NT2/D1 (cell line): ENCODE measurements around the gene LRMDA.

Experiments
- DNase-seq: peaks from one replicate; pipeline ENCODE4 v3.0.0-alpha.2; 2011; ENCODE audit warnings: low read depth, low spot score
- H3K27me3 ChIP-seq: 2 replicates; pipeline ENCODE4 v1.6.0; 2011; ENCODE audit warnings: mild to moderate bottlenecking; ENCODE audit not compliant: insufficient read length, insufficient read depth
- H3K36me3 ChIP-seq: 2 replicates; pipeline ENCODE4 v1.6.1; 2011; ENCODE audit warnings: mild to moderate bottlenecking, low read length, mixed read lengths; ENCODE audit not compliant: insufficient read depth, insufficient read length
- H3K4me1 ChIP-seq: 2 replicates; pipeline ENCODE4 v1.5.1; 2011; ENCODE audit not compliant: insufficient read depth, insufficient read length
- H3K4me3 ChIP-seq: 2 replicates; pipeline ENCODE4 v1.5.1; 2011; ENCODE audit warnings: low read depth; ENCODE audit not compliant: insufficient read length
- H3K9ac ChIP-seq: 2 replicates; pipeline ENCODE4 v1.6.0; 2011; ENCODE audit warnings: low read depth; ENCODE audit not compliant: insufficient read length
- H3K9me3 ChIP-seq: 2 replicates; pipeline ENCODE4 v1.5.1; 2011; ENCODE audit warnings: mild to moderate bottlenecking, low read length; ENCODE audit not compliant: insufficient read depth
- SUZ12 ChIP-seq: IDR thresholded peaks from 2 replicates; pipeline ENCODE4 v1.6.1; 2011; ENCODE audit not compliant: insufficient read length, insufficient read depth; ENCODE audit errors: extremely low read depth
- YY1 ChIP-seq: IDR thresholded peaks from 2 replicates; pipeline ENCODE4 v1.6.1; 2011; ENCODE audit not compliant: insufficient read length, insufficient read depth
- ZNF274 ChIP-seq: IDR thresholded peaks from 2 replicates; pipeline ENCODE4 v1.6.1; 2011; ENCODE audit warnings: mild to moderate bottlenecking, low read depth, low read length

Gene LRMDA

DNA sequence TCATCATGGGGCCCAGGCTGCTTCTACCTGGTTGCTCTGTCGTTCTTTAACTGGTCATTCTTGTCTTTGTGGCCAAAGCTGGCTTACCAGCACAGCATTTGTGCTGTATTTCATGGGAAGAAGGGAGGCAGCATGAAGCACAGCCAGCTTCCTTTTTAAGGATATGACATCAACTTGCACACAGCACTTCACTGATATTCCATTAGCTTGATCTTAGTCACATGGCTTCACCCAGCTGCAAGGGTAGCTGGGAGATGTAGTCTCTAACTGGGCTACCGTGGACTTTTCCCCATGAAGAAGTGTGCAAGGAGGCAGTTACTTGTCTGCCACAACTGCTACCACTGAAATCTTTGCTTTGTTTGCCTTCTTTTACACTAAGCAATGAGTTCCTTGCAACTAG is 525.2 kb downstream of the LRMDA start:
- Histone ChIP-seq H3K4me3 (no peak overlapping the region), H3K4me1 (no peaks in the 10 kb centered on the region), H3K27me3 (no peaks in the 10 kb centered on the region), H3K36me3 (no peaks in the 10 kb centered on the region), H3K9me3 (no peaks in the 10 kb centered on the region), H3K9ac (no peak overlapping the region)
- no peak for DNase-seq
- TF ChIP-seq SUZ12 (no peak), ZNF274 (no peak), YY1 (no peak)

DNA sequence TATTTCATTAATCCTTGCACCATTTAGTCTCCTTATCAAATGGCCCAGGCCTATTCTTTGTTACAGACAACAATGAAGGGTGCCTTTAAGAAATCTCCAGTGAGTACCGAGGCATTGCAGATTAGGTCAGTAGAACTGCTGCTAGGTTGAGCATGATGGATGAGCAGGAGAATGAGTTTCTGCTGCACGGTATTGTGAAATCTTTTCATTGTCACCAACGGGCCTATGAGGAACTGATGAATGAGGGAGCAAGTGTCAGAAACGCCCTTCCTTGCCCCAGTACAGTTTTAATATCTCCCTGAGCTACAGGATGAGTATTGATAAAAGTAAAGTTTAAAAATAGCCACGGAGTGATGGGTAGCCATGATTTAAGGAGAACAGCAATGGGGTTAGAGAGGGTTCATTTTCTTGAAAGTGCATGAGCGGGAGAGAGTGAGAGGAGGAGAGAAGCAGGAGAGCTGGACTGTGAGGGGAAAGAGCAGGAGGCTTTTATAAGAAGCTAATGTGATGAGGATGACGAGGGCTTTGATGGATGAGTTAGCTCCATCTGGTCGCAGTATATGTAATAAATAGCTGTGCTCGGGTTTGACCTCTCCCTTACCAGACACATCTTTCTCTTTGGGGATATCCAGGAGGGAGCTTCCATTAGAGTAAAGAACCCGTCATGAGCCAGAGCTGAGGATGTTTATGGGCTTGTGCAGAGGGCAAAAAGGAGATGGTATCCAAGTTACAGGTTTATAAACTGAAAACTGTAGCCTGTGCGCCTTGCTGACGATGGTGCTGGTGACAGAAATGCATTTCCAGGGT is 526.1 kb downstream of the LRMDA start:
- no peak for DNase-seq
- Histone ChIP-seq H3K36me3 (no peaks in the 10 kb centered on the region), H3K4me1 (no peaks in the 10 kb centered on the region), H3K4me3 (no peak overlapping the region), H3K9me3 (no peaks in the 10 kb centered on the region), H3K9ac (no peak overlapping the region), H3K27me3 (no peaks in the 10 kb centered on the region)
- TF ChIP-seq ZNF274 (no peak), SUZ12 (no peak), YY1 (no peak)

DNA sequence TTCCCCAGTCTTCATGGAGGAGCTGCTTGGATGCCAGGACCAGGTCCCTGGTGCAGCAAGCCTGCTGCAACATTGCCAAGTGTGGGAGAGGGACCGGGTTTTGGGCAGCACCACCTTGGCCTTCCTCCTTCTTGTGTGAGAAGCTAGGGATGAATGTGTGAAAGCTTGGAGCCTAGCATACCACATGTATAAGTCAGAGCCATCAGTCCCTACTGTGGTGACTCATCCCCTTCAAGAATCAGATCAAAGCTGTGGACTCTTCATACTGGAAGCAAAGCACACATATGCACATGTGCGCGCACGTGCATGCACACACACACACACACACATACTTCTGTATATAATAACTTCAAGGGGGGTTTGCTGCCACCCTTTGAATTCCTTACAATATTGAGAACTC is 527.8 kb downstream of the LRMDA start:
- TF ChIP-seq YY1 (no peak), ZNF274 (no peak), SUZ12 (no peak)
- H3K4me3 ChIP-seq: no peak overlapping the region
- DNase-seq: no peak
- H3K4me1 ChIP-seq: no peaks in the 10 kb centered on the region
- no peaks in the 10 kb centered on the region for H3K27me3 ChIP-seq
- no peaks in the 10 kb centered on the region for H3K9me3 ChIP-seq
- H3K36me3 ChIP-seq: no peaks in the 10 kb centered on the region
- H3K9ac ChIP-seq: no peak overlapping the region

DNA sequence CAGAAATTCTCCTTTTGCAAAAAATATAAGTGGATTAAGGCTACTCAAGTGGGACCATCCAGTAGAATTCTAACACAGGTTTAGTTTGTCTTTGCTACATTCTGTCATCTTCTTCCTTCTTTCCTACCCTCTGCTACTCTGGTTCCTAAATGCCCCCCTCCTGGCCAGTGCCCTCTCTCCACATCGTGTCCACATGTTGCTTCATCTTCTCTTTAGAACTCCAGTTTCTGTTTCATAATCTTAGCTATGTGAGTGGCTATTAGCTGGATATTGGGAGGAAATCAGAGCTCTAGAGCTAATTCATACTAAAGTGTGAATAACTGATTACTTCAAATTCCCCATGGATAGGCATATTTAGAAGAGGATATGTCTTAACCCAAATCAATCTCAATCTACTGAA is 528.5 kb downstream of the LRMDA start:
- Histone ChIP-seq H3K4me3 (no peak overlapping the region), H3K4me1 (no peaks in the 10 kb centered on the region), H3K9ac (no peak overlapping the region), H3K9me3 (no peaks in the 10 kb centered on the region), H3K36me3 (no peaks in the 10 kb centered on the region), H3K27me3 (no peaks in the 10 kb centered on the region)
- DNase-seq: no peak
- TF ChIP-seq YY1: no peak

DNA sequence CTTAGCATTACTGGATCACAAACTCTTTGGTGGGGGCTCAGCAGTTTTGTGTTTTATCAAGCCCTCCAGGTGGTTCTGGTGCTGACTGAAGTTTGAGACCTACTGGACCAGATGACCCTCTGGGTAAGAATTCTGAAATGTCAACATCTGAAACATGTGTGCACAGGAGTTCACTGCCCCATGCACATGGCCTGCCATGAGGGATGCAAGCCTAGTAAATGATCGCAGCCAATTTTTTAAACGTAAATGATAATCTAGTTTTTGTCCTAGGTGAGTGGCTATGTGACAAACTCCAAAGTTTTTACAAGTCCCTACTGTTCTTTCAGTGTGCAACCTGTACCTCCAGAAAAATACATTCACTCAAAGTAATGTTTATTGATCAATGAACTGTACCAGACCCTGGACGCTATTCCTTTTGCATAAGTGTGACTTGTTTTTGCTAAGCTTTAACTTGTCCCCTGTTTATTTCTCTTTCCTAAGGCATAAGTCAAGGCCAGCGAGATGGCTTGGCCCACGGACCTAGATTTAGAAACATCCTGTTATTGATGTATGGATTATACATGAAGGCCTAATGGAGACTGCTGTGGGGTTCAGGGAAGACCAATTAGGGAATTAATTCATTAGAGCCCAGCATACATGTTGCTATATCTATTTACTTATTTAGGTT is 531.1 kb downstream of the LRMDA start:
- TF ChIP-seq SUZ12 (no peak), ZNF274 (no peak), YY1 (no peak)
- H3K9me3 ChIP-seq: no peaks in the 10 kb centered on the region
- H3K9ac ChIP-seq: no peak overlapping the region
- peaks cover 3% of the 10 kb centered on the region for H3K4me1 ChIP-seq
- DNase-seq: no peak
- no peak overlapping the region for H3K4me3 ChIP-seq
- no peaks in the 10 kb centered on the region for H3K36me3 ChIP-seq
- H3K27me3 ChIP-seq: no peaks in the 10 kb centered on the region

DNA sequence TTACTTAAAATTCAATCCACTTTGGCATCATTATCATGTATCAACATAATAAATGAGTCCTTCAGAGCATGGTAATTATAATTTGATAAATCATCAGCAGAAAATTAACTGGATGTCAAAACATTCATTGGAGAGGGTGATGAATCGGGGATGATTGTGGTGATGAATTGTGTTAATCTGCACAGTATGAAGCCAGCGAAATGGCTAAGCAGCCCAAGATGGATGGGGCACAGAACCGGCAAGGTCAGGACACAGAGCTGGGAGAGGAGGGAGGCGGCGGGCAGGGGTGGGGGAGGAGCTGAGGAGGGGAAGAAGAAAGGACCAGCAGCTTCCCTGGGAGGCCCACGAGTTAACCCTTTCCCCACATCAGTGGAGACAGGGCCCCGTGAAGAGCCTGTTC is 536.1 kb downstream of the LRMDA start:
- Histone ChIP-seq H3K9ac (no peak overlapping the region), H3K36me3 (no peaks in the 10 kb centered on the region), H3K9me3 (no peaks in the 10 kb centered on the region), H3K4me1 (peaks cover 3% of the 10 kb centered on the region), H3K4me3 (no peak overlapping the region), H3K27me3 (no peaks in the 10 kb centered on the region)
- TF ChIP-seq ZNF274 (no peak), SUZ12 (no peak), YY1 (no peak)
- no peak for DNase-seq

DNA sequence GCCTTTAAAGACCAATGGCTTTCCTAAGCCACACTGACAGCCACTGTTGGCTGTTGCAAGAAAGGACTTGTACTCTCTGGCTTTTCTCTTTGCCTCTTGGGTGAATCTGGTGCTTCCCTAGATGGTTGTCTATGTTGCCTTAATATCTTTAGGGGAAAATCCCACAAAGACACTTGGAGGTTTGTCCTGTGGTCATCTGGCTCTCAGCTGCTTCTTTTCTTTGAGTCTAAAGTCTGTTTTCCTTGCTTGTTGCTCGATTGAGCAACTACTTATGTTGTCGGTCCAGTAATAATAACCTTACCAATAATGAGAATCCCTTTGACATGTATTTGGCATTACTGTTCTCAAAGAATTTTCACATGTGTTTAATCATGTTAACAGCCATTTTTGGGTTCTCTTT is 537.6 kb downstream of the LRMDA start:
- no peak overlapping the region for H3K9ac ChIP-seq
- H3K9me3 ChIP-seq: no peaks in the 10 kb centered on the region
- H3K4me1 ChIP-seq: peaks cover 3% of the 10 kb centered on the region
- TF ChIP-seq ZNF274: no peak
- no peak for TF ChIP-seq SUZ12
- TF ChIP-seq YY1: no peak
- no peak for DNase-seq
- no peak overlapping the region for H3K4me3 ChIP-seq
- no peaks in the 10 kb centered on the region for H3K36me3 ChIP-seq
- no peaks in the 10 kb centered on the region for H3K27me3 ChIP-seq
